Measurements from ENCODE around the gene FAM234B.

- TF ChIP-seq CTCF (IDR thresholded peaks at IDR 0.05) (no peak), POLR2AphosphoS5 (IDR thresholded peaks at IDR 0.05) (no peak)
Measured at GRCh38 chr12:13099066-13099843, 55.1 kb downstream of the FAM234B start.
